Kidney (tissue), 14 donors: ENCODE data around the gene ZBED4. TPM values are rescaled to one million over a fixed set of nuclear protein-coding genes. Genes with fewer than 3 reads are reported as not detected.

Experiments used
- DNase-seq, 5 donors: peaks; one replicate each; pipeline ENCODE4 v3.0.0-alpha.2; 2013 to 2020
- FAIRE-seq: peaks from 2 replicates; lab custom pipeline; 2012; peaks lifted over from hg19 to GRCh38; lab: Jason Lieb, UNC
- H3K27ac ChIP-seq, 2 donors: one replicate each; pipeline ENCODE4 v1.7.0; 2013; ENCODE audit warnings: low read depth in 2 of 2, low read length in 2 of 2, inconsistent platforms in 1 of 2
- H3K27me3 ChIP-seq: one replicate; pipeline ENCODE4 v1.7.1; 2013; ENCODE audit warnings: low read length, inconsistent platforms; ENCODE audit not compliant: control insufficient read depth, insufficient read depth
- H3K36me3 ChIP-seq, 3 donors: one replicate each; pipeline versions ENCODE4 v1.7.0 to v1.7.1; 2013; ENCODE audit warnings: low read length in 3 of 3, control low read depth in 1 of 3, inconsistent platforms in 1 of 3; ENCODE audit not compliant: insufficient read depth in 3 of 3, control insufficient read depth in 2 of 3
- H3K4me1 ChIP-seq, 3 donors: one replicate each; pipeline versions ENCODE4 v1.7.0 to v1.7.1; 2013; ENCODE audit warnings: low read length in 3 of 3, inconsistent platforms in 1 of 3, low read depth in 1 of 3; ENCODE audit not compliant: control insufficient read depth in 2 of 3, insufficient read depth in 2 of 3
- H3K4me3 ChIP-seq, 3 donors: one replicate each; pipeline versions ENCODE4 v1.7.0 to v1.8.1; 2013; ENCODE audit warnings: low read length in 3 of 3, control low read depth in 1 of 3, inconsistent platforms in 1 of 3
- H3K9ac ChIP-seq, 3 donors: one replicate each; pipeline versions ENCODE4 v1.7.0 to v1.7.1; 2013; ENCODE audit warnings: low read length in 3 of 3, control low read depth in 1 of 3, inconsistent platforms in 1 of 3
- H3K9me3 ChIP-seq, 3 donors: one replicate each; pipeline versions ENCODE4 v1.7.0 to v1.7.1; 2013; ENCODE audit warnings: low read length in 3 of 3, control low read depth in 1 of 3, inconsistent platforms in 1 of 3; ENCODE audit not compliant: control insufficient read depth in 2 of 3, insufficient read depth in 1 of 3
- intact Hi-C: fragments of 100-400 bp; cut with DNase I; formaldehyde crosslinking; loops from one replicate; pipeline ENCODE4 v1.11.1; 2022
- polyA plus RNA-seq: library from polyadenylated mRNA; stranded (reverse); fragments of 350-450 nt; fragmentation: Illumina TruSeq; extraction: RNeasy Lipid Tissue Mini Kit (QIAGEN cat#74804); gene quantifications from one replicate; pipeline ENCODE4 v1.2.3, GENCODE V29; 2014; ENCODE audit warnings: low read depth, low replicate concordance; ENCODE audit not compliant: insufficient read depth
- total RNA-seq: library from RNA; stranded (reverse); fragmentation: NEBNext Ultra II Directional; extraction: Animal tissue kit (Norgen Biotek cat#: 25700); gene quantifications from one replicate; pipeline ENCODE4 v1.2.1, GENCODE V29; 2021
- TF ChIP-seq, protein P1 (sequence below): IDR thresholded peaks from 3 replicates; pipeline ENCODE4 v1.5.1; 2012; ENCODE audit warnings: mild to moderate bottlenecking, moderate library complexity, borderline replicate concordance; ENCODE audit not compliant: insufficient read depth; ENCODE audit errors: extremely low read depth
- donor health status: control.
- donor health status: control.
- donor health status: control.
- donor health status: control.
- donor health status: control.
- donor health status: DM: yes; HTN: yes; CAD: no.
- donor health status: Normal renal cell carcinoma (clear cell type).

The ZBED4 gene
- total and polyA plus RNA-seq, 2 donors from 2014 or later, result 2.1 to 12.9 TPM

DNA sequence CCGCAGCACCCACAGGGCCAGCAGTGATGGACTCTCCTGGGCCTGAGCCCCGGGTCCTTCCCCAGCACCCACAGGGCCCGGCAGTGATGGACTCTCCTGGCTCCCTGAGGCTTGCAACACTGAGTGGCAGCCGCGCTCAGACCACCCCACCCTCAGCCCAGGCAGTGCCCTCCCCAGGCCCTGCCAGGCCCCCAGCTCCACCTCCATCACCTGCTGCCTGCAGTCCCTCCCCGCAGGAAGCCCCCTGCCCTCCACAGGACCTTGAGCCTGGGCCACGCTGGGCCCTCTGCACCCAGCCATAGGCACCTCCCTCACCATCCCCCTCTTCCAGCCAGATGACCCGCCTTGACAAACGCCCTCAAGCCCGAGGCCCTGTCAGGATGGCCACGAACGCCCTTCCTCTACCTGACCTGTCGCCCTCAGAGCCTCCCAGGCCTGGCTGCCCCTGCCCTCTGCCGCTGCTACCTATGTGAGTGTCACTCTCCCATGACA lies 53.2 kb downstream of the ZBED4 start:
- TF ChIP-seq, protein P1, sequence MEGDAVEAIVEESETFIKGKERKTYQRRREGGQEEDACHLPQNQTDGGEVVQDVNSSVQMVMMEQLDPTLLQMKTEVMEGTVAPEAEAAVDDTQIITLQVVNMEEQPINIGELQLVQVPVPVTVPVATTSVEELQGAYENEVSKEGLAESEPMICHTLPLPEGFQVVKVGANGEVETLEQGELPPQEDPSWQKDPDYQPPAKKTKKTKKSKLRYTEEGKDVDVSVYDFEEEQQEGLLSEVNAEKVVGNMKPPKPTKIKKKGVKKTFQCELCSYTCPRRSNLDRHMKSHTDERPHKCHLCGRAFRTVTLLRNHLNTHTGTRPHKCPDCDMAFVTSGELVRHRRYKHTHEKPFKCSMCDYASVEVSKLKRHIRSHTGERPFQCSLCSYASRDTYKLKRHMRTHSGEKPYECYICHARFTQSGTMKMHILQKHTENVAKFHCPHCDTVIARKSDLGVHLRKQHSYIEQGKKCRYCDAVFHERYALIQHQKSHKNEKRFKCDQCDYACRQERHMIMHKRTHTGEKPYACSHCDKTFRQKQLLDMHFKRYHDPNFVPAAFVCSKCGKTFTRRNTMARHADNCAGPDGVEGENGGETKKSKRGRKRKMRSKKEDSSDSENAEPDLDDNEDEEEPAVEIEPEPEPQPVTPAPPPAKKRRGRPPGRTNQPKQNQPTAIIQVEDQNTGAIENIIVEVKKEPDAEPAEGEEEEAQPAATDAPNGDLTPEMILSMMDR, result no peak
- Histone ChIP-seq H3K4me3 (no peak overlapping the region), H3K9me3 (peaks cover 0 to under 1% (median 0%) of the 10 kb centered on the region in 3 donors), H3K9ac (no peak overlapping the region), H3K4me1 (no peaks in the 10 kb centered on the region), H3K27me3 (no peaks in the 10 kb centered on the region), H3K36me3 (peaks cover 10 to 21% (median 20%) of the 10 kb centered on the region in 3 donors), H3K27ac (no peak overlapping the region)
- intact Hi-C loops, result no loop called here
- DNase-seq, result peak in 1 of 5 donors; percentile 61
- no peak for FAIRE-seq

DNA sequence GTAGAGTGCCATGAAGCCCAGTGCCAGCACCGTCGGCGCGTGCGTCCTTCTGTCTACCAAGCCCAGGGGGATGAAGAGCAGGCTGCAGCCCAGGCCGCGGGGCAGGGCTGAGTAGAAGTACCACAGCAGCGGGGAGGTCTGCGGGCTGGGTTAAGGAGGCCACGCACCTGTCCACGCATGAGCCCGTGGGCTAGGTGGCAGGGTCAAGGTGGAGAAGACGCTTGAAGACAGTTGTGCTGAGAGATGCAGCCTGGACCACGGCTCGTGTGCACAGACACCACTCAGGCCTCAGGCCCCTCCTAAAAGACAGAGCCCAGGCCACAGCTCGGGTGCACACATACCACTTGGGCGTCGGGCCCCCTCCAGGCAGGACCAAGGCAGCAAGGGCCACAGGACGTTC lies 54.2 kb downstream of the ZBED4 start:
- Histone ChIP-seq H3K27ac (no peak overlapping the region), H3K4me3 (no peak overlapping the region), H3K9me3 (no peaks in the 10 kb centered on the region), H3K4me1 (no peaks in the 10 kb centered on the region), H3K9ac (no peak overlapping the region), H3K27me3 (no peaks in the 10 kb centered on the region), H3K36me3 (peaks cover 2 to 16% (median 14%) of the 10 kb centered on the region in 3 donors)
- intact Hi-C loops, result no loop called here
- FAIRE-seq (no peak), DNase-seq (peak in 1 of 5 donors; percentile 59)
- TF ChIP-seq, protein P1, result no peak

DNA sequence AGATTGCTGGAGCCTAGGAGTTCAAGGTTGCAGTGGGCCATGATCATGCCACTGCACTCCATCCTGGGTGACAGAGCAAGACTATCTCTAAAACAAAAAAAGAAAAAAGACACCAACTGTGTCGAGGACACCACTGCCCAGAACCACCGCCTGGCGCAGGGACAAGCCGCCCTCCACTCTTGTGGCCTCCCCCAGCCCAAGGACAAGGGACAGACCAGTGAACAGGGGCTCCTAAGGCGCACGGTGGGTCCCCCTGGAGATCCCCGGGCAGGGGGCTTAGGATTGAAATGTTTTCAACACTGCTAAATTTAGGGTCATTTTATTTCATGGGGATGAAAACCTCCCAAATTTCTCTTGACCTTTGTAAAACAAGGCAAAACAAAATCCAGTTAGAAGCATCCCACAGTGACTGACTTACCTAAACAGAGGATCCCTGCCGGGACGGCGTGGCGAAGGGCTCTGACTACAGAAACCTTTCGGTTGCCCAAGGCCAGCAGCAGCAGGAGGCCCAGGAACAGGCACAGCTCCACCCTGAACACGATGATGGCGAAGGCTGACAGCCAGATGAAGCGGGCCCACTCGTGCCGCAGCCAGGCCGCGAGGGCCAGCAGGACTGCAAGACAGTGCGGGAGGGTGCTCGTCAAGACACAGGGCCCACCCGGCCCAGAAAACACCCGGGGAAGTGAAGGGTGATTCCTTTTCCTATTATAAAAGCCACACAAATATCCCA lies 56.0 kb downstream of the ZBED4 start:
- Histone ChIP-seq H3K36me3 (peaks cover 0 to 14% (median 9%) of the 10 kb centered on the region in 3 donors), H3K27me3 (no peaks in the 10 kb centered on the region), H3K4me1 (no peaks in the 10 kb centered on the region), H3K4me3 (no peak overlapping the region), H3K9ac (no peak overlapping the region), H3K9me3 (no peaks in the 10 kb centered on the region), H3K27ac (no peak overlapping the region)
- DNase-seq, result peak in 1 of 5 donors; percentile 73
- intact Hi-C loops, result no loop called here
- TF ChIP-seq, protein P1, result no peak
- no peak for FAIRE-seq
